GM12892 (cell line): ENCODE results near the gene PAXX.

Experiments used
- DNase-seq: peaks from one replicate; pipeline ENCODE4 v3.0.0; 2011; ENCODE audit not compliant: insufficient read length
- FAIRE-seq: peaks from 2 replicates; lab custom pipeline; 2011; peaks lifted over from hg19 to GRCh38; lab: Jason Lieb, UNC
- POLR2A ChIP-seq: IDR thresholded peaks from 2 replicates; pipeline ENCODE4 v1.6.1; 2011; ENCODE audit warnings: low read depth, low read length, control low read depth
- POLR2AphosphoS5 ChIP-seq: IDR thresholded peaks from 2 replicates; pipeline ENCODE4 v1.6.1; 2011; ENCODE audit warnings: low read depth, low read length, control low read depth
- TAF1 ChIP-seq: IDR thresholded peaks from 2 replicates; pipeline ENCODE4 v1.6.1; 2011; ENCODE audit warnings: low read depth, mild to moderate bottlenecking, control low read depth, low read length, borderline replicate concordance

The PAXX gene

GRCh38 chr9:137038916-137039315 lies 46.7 kb downstream of the PAXX start:
- DNase-seq, result no peak
- FAIRE-seq, result no peak
- TF ChIP-seq POLR2A (no peak), TAF1 (no peak), POLR2AphosphoS5 (no peak)

GRCh38 chr9:137039611-137040366 lies 47.6 kb downstream of the PAXX start:
- TF ChIP-seq POLR2AphosphoS5, result no peak
- TF ChIP-seq POLR2A, result no peak
- TF ChIP-seq TAF1, result no peak
- FAIRE-seq (no peak), DNase-seq (no peak)

GRCh38 chr9:137040568-137040967 lies 48.3 kb downstream of the PAXX start:
- FAIRE-seq (no peak), DNase-seq (no peak)
- no peak for TF ChIP-seq POLR2AphosphoS5
- no peak for TF ChIP-seq POLR2A
- no peak for TF ChIP-seq TAF1

GRCh38 chr9:137041124-137041523 lies 48.9 kb downstream of the PAXX start:
- no peak for TF ChIP-seq POLR2AphosphoS5
- no peak for TF ChIP-seq TAF1
- TF ChIP-seq POLR2A, result no peak
- DNase-seq, result no peak
- no peak for FAIRE-seq

- TF ChIP-seq POLR2A (no peak), POLR2AphosphoS5 (no peak), TAF1 (no peak)
- FAIRE-seq (no peak), DNase-seq (no peak)
Observed at GRCh38 chr9:137042751-137043727, 50.8 kb downstream of the PAXX start.
